GM23248 (cell line): ENCODE results near the gene NF1. TPM values are rescaled to one million over a fixed set of nuclear protein-coding genes. Genes with fewer than 3 reads are reported as not detected.

Source experiments
- DNase-seq: peaks from one replicate; pipeline ENCODE4 v3.0.0-alpha.2; 2015
- H2AFZ ChIP-seq: fragments of 200-600 bp; sonication (generic); 2 replicates; pipeline ENCODE4 v1.6.1; 2016; ENCODE audit warnings: antibody characterized with exemption
- H3F3A ChIP-seq: fragments of 200-600 bp; sonication (generic); 2 replicates; pipeline ENCODE4 v1.6.1; 2016; ENCODE audit warnings: mild to moderate bottlenecking, antibody characterized with exemption, mixed run types; ENCODE audit not compliant: insufficient read depth
- H3K27ac ChIP-seq: fragments of 200-600 bp; sonication (generic); 2 replicates; pipeline ENCODE4 v1.5.1; 2016; ENCODE audit warnings: mild to moderate bottlenecking
- H3K27me3 ChIP-seq: fragments of 200-600 bp; sonication (generic); replicated peaks from 2 replicates; pipeline ENCODE4 v1.6.1; 2016; ENCODE audit warnings: mild to moderate bottlenecking; ENCODE audit not compliant: insufficient read depth
- H3K36me3 ChIP-seq: fragments of 200-600 bp; sonication (generic); 2 replicates; pipeline ENCODE4 v1.6.1; 2016; ENCODE audit warnings: low read depth, mild to moderate bottlenecking
- H3K4me1 ChIP-seq: fragments of 200-600 bp; sonication (generic); 2 replicates; pipeline ENCODE4 v1.6.1; 2016; ENCODE audit warnings: mild to moderate bottlenecking; ENCODE audit not compliant: insufficient read depth
- H3K4me2 ChIP-seq: fragments of 200-600 bp; sonication (generic); one replicate; pipeline ENCODE4 v1.6.1; 2016; ENCODE audit warnings: mild to moderate bottlenecking; ENCODE audit not compliant: unreplicated experiment
- H3K4me3 ChIP-seq: fragments of 200-600 bp; sonication (generic); 2 replicates; pipeline ENCODE4 v1.5.1; 2016; ENCODE audit warnings: mild to moderate bottlenecking
- H3K79me2 ChIP-seq: fragments of 200-600 bp; sonication (generic); 2 replicates; pipeline ENCODE4 v1.6.1; 2016; ENCODE audit warnings: mild to moderate bottlenecking; ENCODE audit not compliant: insufficient read depth
- H3K9ac ChIP-seq: fragments of 200-600 bp; sonication (generic); 2 replicates; pipeline ENCODE4 v1.6.1; 2016; ENCODE audit warnings: mild to moderate bottlenecking
- H3K9me2 ChIP-seq: fragments of 200-600 bp; sonication (generic); 2 replicates; pipeline ENCODE4 v1.6.1; 2016; ENCODE audit warnings: mixed run types, mild to moderate bottlenecking, moderate library complexity; ENCODE audit not compliant: insufficient read depth
- H3K9me3 ChIP-seq: fragments of 200-600 bp; sonication (generic); one replicate; pipeline ENCODE4 v1.6.1; 2017; ENCODE audit warnings: low read depth
- H4K20me1 ChIP-seq: fragments of 200-600 bp; sonication (generic); 2 replicates; pipeline ENCODE4 v1.6.0; 2016; ENCODE audit not compliant: insufficient read depth
- EZH2 ChIP-seq: fragments of 200-600 bp; sonication (generic); IDR thresholded peaks from 2 replicates; pipeline ENCODE4 v1.6.1; 2018; ENCODE audit warnings: antibody characterized with exemption, mild to moderate bottlenecking; ENCODE audit not compliant: insufficient read depth, poor library complexity, severe bottlenecking
- EZH2phosphoT487 ChIP-seq: fragments of 200-600 bp; sonication (generic); IDR thresholded peaks from 2 replicates; pipeline ENCODE4 v1.6.1; 2018; ENCODE audit warnings: antibody characterized with exemption, moderate library complexity, mild to moderate bottlenecking, low read depth; ENCODE audit not compliant: insufficient read depth
- WGBS, 2 experiments: methylation state at CpG; one replicate each; pipeline ENCODE4 v1.1.6; 2015 to 2017; ENCODE audit warnings: low lambda C conversion rate in 2 of 2, low coverage in 1 of 2; ENCODE audit errors: missing lambda C conversion rate in 2 of 2; 5-methylcytosine and 5-hydroxymethylcytosine counted together
- in situ Hi-C: fragments of 300-500 bp; cut with MboI; formaldehyde crosslinking; loops from 2 replicates; pipeline ENCODE4 v1.15.0; 2020
- polyA plus RNA-seq: library from polyadenylated mRNA; unstranded; fragments of >200 nt; fragmentation: Nextera tagmentation; extraction: Ambion mirVana; gene quantifications from 2 replicates; pipeline ENCODE4 v1.2.1, GENCODE V29; 2016
- total RNA-seq: library from RNA; depleted of rRNA; stranded (reverse); fragments of >200 nt; shearing (Covaris generic); gene quantifications from 2 replicates; pipeline ENCODE4 v1.2.3, GENCODE V29; 2014

The NF1 gene
- total and polyA plus RNA-seq, 2 experiments from 2014 or later = 6.1 to 24.4 TPM

DNA sequence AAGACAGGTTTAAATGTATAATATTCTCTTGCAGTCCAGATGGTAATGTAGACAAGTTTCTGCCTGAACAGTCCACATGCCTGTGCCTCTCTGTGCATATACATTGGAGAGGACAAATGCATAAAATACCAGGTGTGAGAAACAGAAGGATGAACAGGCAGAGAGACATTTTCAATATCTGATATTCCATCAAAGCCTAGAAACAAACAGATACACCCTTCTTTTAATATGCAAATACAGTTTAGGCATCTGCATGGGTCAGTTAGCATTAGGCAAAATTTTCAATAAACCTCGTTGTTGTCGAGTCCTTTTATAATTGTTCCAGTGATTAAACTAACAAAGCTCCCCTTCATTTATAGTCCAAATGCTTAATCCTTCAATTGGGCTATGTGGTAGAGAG lies 201.4 kb downstream of the NF1 start:
- in situ Hi-C loops = no loop called here
- Histone ChIP-seq H3K27ac (no peak overlapping the region), H4K20me1 (no peaks in the 10 kb centered on the region), H3F3A (no peaks in the 10 kb centered on the region), H3K4me1 (no peaks in the 10 kb centered on the region), H2AFZ (no peak overlapping the region), H3K9me2 (no peaks in the 10 kb centered on the region; the same call in 1 of the 2 replicates), H3K36me3 (peaks cover 7% of the 10 kb centered on the region; the same call in 1 of the 2 replicates), H3K27me3 (no peaks in the 10 kb centered on the region), H3K9ac (no peak overlapping the region), H3K9me3 (no peaks in the 10 kb centered on the region), H3K4me3 (no peak overlapping the region), H3K79me2 (no peaks in the 10 kb centered on the region), H3K4me2 (no peak overlapping the region)
- TF ChIP-seq EZH2 (no peak), EZH2phosphoT487 (no peak)
- no peak for DNase-seq
- WGBS, 2 experiments = 81 to 83% methylated on average over 2 of the region's 2 CpGs

DNA sequence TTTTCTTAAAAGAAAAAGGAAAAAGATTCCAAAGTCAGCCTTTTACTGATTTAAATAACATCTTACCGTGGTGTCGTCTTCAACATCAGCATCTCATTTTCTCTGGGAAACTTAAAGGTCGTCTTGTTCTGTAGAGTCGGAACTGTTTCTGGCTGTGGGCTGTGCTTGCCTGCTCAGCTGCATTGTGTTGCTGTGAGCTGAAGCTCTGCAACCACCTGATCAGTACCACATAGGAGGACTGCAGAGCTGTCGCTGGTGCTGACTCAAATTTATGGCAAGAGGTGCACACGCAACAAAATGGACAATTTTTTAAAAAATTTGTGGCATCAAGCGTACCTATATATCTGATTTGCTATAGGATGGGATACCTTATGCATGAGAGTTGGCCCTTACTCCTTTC lies 202.3 kb downstream of the NF1 start, which contains the start of gene OMG:
OMG (minus strand) TSS at position 150 of the 400 bp plus-strand sequence. CDS start 908 bp downstream, outside the sequence.
- in situ Hi-C loops = no loop called here
- no peak for TF ChIP-seq EZH2
- no peak for TF ChIP-seq EZH2phosphoT487
- DNase-seq = no peak
- H3K79me2 ChIP-seq = no peaks in the 10 kb centered on the region
- H4K20me1 ChIP-seq = no peaks in the 10 kb centered on the region
- no peaks in the 10 kb centered on the region for H3K27me3 ChIP-seq
- no peak within 1 kb of the TSS for H3K4me3 ChIP-seq
- no peak within 1 kb of the TSS for H3K4me2 ChIP-seq
- H3K9me3 ChIP-seq = no peaks in the 10 kb centered on the region
- no peaks in the 10 kb centered on the region for H3K4me1 ChIP-seq
- H3F3A ChIP-seq = no peaks in the 10 kb centered on the region
- 86 to 91% methylated on average over 7 of the region's 7 CpGs for WGBS, 2 experiments
- no peaks in the 10 kb centered on the region; the same call in 1 of the 2 replicates for H3K9me2 ChIP-seq
- H3K27ac ChIP-seq = no peak within 1 kb of the TSS
- no peak within 1 kb of the TSS for H2AFZ ChIP-seq
- H3K9ac ChIP-seq = no peak within 1 kb of the TSS
- 0 out of 2 replicates have a peak, but pooled peaks cover under 1% of the 10 kb centered on the region for H3K36me3 ChIP-seq

DNA sequence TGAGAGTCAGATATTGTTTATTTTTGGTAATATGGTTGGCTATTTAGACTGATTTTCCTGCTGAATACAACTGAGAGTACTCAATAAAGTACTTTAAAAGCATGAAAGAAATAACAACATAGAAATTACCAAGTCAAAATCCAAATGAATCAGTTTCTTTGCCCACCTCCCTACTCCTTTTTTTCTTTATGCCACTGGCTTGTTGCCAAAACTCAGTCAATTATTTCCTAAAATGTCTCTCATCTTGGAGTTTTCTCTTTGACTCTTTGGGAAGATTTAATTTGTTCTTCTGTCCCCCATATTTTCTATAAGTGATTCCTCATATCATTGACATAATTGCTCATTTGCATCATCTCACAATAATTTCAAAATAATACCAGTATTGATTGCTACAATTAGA lies 204.8 kb downstream of the NF1 start:
- DNase-seq = no peak
- Histone ChIP-seq H3K9me3 (no peaks in the 10 kb centered on the region), H3K27ac (no peak overlapping the region), H3K4me2 (no peak overlapping the region), H3K9me2 (no peaks in the 10 kb centered on the region; the same call in 1 of the 2 replicates), H3K27me3 (no peaks in the 10 kb centered on the region), H3K4me3 (no peak overlapping the region), H2AFZ (no peak overlapping the region), H3K79me2 (0 out of 2 replicates have a peak, but pooled peaks cover 6% of the 10 kb centered on the region), H3K4me1 (no peaks in the 10 kb centered on the region), H3K9ac (no peak overlapping the region), H4K20me1 (no peaks in the 10 kb centered on the region), H3F3A (no peaks in the 10 kb centered on the region), H3K36me3 (no peaks in the 10 kb centered on the region)
- in situ Hi-C loops = no loop called here
- TF ChIP-seq EZH2phosphoT487 (no peak), EZH2 (no peak)

DNA sequence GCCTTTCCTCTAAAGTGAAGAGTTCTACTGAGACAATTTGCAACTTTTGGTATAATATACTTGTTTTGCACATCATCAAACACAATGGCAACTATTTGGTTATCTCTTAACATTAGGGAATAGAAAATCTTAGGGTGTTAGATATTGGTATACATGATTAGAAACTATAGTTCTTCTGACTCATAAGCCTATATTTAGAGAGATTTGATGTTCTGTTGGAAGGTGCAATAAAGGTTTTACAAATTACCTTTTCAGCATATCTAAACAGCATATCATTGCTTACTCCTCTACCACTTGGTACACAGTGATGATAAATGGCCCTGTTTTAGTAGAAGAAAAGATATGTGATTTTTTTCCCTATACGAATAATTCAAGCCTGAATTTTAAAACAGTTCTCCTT lies 212.9 kb downstream of the NF1 start:
- WGBS, 2 experiments = 97 to 100% methylated on average over 1 of the region's 1 CpG

More for the DNA sequence above, 212.9 kb downstream of the NF1 start:
- Histone ChIP-seq H3K36me3 (no peaks in the 10 kb centered on the region), H3K79me2 (peaks cover 16% of the 10 kb centered on the region; the same call in 1 of the 2 replicates), H4K20me1 (no peaks in the 10 kb centered on the region), H3K9me3 (no peaks in the 10 kb centered on the region), H3F3A (no peaks in the 10 kb centered on the region), H3K27me3 (no peaks in the 10 kb centered on the region), H3K9me2 (no peaks in the 10 kb centered on the region), H2AFZ (no peak overlapping the region), H3K4me3 (no peak overlapping the region), H3K27ac (no peak overlapping the region), H3K4me1 (no peaks in the 10 kb centered on the region), H3K4me2 (no peak overlapping the region), H3K9ac (no peak overlapping the region)
- in situ Hi-C loops = no loop called here
- TF ChIP-seq EZH2phosphoT487 (no peak), EZH2 (no peak)
- DNase-seq = no peak
